SK-N-MC (cell line): ENCODE measurements around the gene ZNF576.

Experiments
- EZH2 ChIP-seq: fragments of 200-600 bp; sonication (generic); IDR thresholded peaks from one replicate; pipeline ENCODE4 v1.6.1; 2017; ENCODE audit warnings: antibody characterized with exemption
- POLR2AphosphoS5 ChIP-seq: IDR thresholded peaks from 2 replicates; pipeline ENCODE4 v1.6.1; 2012; ENCODE audit warnings: mild to moderate bottlenecking, low read depth, low read length, borderline replicate concordance

DNA sequence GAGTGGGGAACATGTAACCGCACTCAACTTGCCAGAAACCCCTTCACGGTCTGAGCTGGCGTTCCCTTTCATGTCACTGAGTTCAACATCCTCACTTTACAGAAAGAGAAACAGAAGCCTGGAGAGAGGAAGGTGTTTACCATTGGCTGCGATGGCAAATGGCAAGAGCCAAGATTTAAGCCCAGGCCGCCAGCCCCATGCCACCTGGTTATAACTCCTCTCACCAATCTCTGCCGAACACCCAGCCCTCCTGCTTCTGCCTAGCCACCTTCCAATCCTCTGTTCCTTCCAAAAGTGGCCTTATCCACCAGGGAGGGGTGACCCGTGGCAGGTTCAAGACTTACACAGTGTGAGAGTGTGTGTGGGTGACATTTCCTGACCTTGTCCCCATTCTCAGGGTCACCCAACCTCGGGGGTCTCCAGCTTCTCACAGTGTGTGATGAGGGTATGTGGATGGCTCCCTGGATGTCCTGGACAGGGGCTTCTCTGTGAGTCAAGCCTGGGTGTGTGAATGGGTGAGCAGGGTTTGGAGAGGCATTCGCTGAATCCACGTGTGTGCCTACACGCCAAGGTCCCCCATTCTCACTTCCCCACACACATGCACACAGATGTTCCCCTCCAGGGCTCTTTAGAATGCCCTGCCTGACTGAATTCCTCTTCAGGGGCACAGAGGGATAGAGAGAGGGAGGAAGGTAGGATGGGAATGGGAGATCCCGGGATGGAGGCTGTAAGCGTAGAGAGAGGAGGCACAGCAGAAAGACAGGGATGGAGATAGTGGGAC lies 42.0 kb downstream of the ZNF576 start:
- TF ChIP-seq EZH2 (no peak), POLR2AphosphoS5 (no peak)
